Thymus (tissue), 11 donors: ENCODE data around the gene SIK3. TPM values are rescaled to one million over a fixed set of nuclear protein-coding genes. Genes with fewer than 3 reads are reported as not detected.
"Not testable (repeated sequence)": the region's sequence is repeated elsewhere in the genome, so short reads cannot be mapped to it uniquely, and the experiment has no call there.

Experiments
- DNase-seq, 9 donors: peaks; one replicate each; pipeline ENCODE4 v3.0.0-alpha.2; 2013; ENCODE audit warnings: low spot score in 9 of 9, low read depth in 6 of 9, missing footprints in 1 of 9
- H3K27ac ChIP-seq, 2 donors: one replicate each; pipeline ENCODE4 v1.5.1; 2013; ENCODE audit warnings: control low read depth in 1 of 2, low read depth in 1 of 2, low read length in 1 of 2, mild to moderate bottlenecking in 1 of 2, moderate library complexity in 1 of 2
- H3K27me3 ChIP-seq, 2 donors: one replicate each; pipeline ENCODE4 v1.5.1; 2013; ENCODE audit warnings: low read length in 1 of 2; ENCODE audit not compliant: control insufficient read depth in 2 of 2, insufficient read depth in 1 of 2
- H3K36me3 ChIP-seq, 2 donors: one replicate each; pipeline ENCODE4 v1.5.1; 2013; ENCODE audit warnings: low read length in 1 of 2, mild to moderate bottlenecking in 1 of 2, moderate library complexity in 1 of 2; ENCODE audit not compliant: control insufficient read depth in 2 of 2, insufficient read depth in 2 of 2
- H3K4me1 ChIP-seq, 2 donors: one replicate each; pipeline ENCODE4 v1.5.1; 2013; ENCODE audit warnings: low read length in 2 of 2; ENCODE audit not compliant: control insufficient read depth in 2 of 2, insufficient read depth in 2 of 2
- H3K4me3 ChIP-seq, 2 donors: one replicate each; pipeline ENCODE4 v1.5.1; 2013; ENCODE audit warnings: low read length in 2 of 2, control low read depth in 1 of 2, mild to moderate bottlenecking in 1 of 2
- H3K9me3 ChIP-seq, 2 donors: one replicate each; pipeline ENCODE4 v1.5.1; 2013; ENCODE audit warnings: low read length in 1 of 2, mild to moderate bottlenecking in 1 of 2; ENCODE audit not compliant: control insufficient read depth in 2 of 2, insufficient read depth in 1 of 2
- WGBS: extraction: QIAGEN DNeasy Blood & Tissue Kit; methylation state at CpG from one replicate; pipeline ENCODE4 v1.1.7; 2013; 5-methylcytosine and 5-hydroxymethylcytosine counted together
- polyA plus RNA-seq: library from polyadenylated mRNA; stranded (reverse); fragments of 200-250 nt; gene quantifications from one replicate; pipeline ENCODE4 v1.2.3, GENCODE V29; 2013
- total RNA-seq: library from RNA; stranded (reverse); fragments of 120-200 nt; gene quantifications from one replicate; pipeline ENCODE4 v1.2.4, GENCODE V29; 2013
- donor health status: healthy.

The SIK3 gene
- total and polyA plus RNA-seq, 2 donors: 10.3 to 12.2 TPM

DNA sequence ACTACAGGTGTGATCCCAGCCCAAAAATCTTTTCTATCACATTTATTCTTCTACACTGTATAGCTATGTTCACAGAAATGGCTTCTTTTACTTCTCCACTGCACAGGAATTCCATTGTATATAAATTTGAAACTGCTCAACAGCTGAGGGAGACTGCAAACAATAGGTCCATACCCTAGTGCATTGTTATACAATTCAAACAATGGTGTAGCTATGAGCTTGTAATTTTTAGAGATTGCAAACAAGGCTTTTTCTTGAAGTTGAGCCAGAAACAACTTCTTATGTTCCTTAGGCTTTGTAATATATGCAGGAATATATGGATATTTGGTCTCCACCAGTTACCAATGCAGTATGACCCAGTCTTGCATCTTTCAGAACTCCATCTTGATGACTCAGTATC lies 19.5 kb upstream of the SIK3 start:
- DNase-seq: no peak
- Histone ChIP-seq H3K4me3 (no peak overlapping the region), H3K36me3 (no peaks in the 10 kb centered on the region), H3K27ac (no peak overlapping the region), H3K9me3 (no peaks in the 10 kb centered on the region), H3K4me1 (no peaks in the 10 kb centered on the region), H3K27me3 (no peaks in the 10 kb centered on the region)

DNA sequence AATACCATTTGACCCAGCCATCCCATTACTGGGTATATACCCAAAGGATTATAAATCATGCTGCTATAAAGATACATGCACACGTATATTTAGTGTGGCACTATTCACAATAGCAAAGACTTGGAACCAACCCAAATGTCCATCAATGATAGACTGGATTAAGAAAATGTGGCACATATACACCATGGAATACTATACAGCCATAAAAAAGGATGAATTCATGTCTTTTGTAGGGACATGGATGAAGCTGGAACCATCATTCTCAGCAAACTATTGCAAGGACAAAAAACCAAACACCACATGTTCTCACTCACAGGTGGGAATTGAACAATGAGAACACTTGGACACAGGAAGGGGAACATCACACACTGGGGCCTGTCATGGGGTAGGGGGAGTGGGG lies 14.7 kb upstream of the SIK3 start:
- not testable (repeated sequence) for H3K4me3 ChIP-seq, DNase-seq, H3K27ac ChIP-seq, H3K27me3 ChIP-seq, H3K9me3 ChIP-seq, H3K36me3 ChIP-seq, H3K4me1 ChIP-seq
- 90% methylated on average over 1 of the region's 1 CpG for WGBS

DNA sequence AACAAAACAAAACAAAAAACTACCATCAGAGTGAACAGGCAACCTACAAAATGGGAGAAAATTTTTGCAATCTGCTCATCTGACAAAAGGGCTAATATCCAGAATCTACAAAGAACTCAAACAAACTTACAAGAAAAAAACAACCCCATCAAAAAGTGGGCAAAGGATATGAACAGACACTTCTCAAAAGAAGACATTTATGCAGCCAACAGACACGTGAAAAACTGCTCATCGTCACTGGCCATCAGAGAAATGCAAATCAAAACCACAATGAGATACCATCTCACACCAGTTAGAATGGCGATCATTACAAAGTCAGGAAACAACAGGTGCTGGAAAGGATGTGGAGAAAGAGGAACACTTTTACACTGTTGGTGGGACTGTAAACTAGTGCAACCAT lies 14.3 kb upstream of the SIK3 start:
- 8% methylated on average over 3 of the region's 3 CpGs for WGBS
- not testable (repeated sequence) for H3K27ac ChIP-seq, H3K36me3 ChIP-seq, H3K4me3 ChIP-seq, H3K9me3 ChIP-seq, H3K4me1 ChIP-seq, DNase-seq, H3K27me3 ChIP-seq

DNA sequence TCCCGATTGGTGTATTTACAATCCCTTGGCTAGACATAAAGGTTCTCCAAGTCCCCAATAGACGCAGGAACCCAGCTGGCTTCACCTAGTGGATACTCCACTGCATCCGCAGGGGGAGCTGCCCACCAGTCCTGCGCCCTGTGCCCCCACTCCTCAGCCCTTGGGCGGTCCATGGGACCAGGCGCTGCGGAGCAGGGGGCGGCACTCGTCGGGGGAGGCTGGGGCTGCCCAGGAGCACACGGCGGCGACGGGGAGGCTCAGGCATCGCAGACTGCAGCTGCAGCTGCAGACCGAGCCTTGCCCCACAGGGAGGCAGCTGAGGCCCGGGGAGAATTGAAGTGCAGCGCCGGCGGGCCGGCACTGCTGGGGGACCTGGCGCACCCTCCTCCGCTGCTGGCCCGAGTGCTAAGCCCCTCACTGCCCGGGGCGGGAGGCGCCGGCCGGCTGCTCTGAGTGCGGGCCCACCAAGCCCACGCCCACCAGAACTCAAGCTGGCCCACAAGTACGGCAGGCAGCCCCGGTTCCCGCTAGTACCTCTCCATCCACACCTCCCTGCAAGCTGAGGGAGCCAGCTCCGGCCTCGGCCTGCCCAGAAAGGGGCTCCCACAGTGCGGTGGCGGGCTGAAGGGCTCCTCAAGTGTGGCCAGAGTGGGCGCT lies 12.2 kb upstream of the SIK3 start:
- Histone ChIP-seq H3K4me1 (no peaks in the 10 kb centered on the region), H3K36me3 (no peaks in the 10 kb centered on the region), H3K27me3 (no peaks in the 10 kb centered on the region), H3K4me3 (no peak overlapping the region), H3K27ac (no peak overlapping the region), H3K9me3 (peaks cover 0 to 10% of the 10 kb centered on the region in 2 donors)
- 97% methylated on average over 39 of the region's 39 CpGs for WGBS
- no peak for DNase-seq

DNA sequence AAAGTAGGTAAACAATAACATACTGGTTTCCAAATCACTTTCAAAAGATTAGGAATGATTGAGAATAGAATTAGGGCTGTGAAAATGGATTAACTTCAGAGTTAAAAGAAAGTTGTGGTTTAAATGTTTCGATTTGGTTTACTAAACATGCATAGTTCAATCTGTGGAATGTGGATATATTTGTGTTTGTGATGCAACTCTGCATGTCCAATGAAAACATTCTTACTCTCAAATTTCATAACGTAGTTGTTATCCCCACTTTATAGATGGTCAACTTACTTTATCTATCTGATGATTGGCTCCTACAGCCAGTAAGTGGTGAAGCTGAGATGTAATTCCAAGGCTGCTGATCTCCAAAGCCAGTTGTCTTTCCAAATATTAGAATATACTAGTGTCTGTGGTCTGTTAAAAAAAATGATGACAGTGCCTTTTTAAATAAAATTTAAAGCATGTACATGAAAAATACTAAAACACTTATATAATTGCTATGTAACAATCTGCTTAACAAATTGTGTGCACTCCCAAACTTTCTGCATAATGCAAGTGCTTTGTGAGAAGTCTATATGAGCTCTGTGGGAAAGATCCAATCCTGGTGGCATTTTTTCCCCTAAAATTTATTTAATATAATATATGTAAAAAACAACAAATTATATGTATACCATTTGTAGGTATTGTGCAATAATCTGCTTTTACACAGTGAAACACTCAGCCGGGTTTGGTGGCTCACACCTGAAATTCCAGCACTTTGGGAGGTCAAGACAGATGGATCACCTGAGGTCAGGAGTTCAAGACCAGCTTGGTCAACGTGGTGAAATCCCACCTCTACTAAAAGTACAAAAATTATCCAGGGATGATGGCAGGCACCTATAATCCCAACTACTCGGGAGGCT lies 9.7 kb upstream of the SIK3 start:
- peaks cover 0 to 10% of the 10 kb centered on the region in 2 donors for H3K9me3 ChIP-seq
- no peaks in the 10 kb centered on the region for H3K27me3 ChIP-seq
- no peak overlapping the region for H3K4me3 ChIP-seq
- no peak overlapping the region for H3K27ac ChIP-seq
- no peaks in the 10 kb centered on the region for H3K36me3 ChIP-seq
- no peaks in the 10 kb centered on the region for H3K4me1 ChIP-seq
- 93% methylated on average over 5 of the region's 5 CpGs for WGBS
- no peak for DNase-seq

DNA sequence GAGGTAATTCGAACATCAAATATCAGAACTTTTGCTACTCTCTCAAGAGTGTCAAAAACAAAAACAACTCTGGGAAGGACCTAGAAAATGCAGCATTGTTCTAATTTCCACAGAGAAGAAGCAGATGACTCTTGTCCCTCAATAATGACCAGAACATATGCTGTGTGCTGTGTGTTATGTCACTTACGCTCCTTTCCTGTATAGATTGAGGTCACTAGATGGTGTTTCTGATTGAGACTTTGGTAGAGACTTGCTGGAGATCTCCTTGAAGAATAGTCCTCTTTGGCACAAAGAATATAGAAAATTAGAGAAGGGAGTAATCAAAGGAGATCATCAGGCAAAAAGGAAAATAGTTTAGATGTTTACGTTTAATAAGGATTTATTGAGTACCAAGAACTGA lies 2.3 kb upstream of the SIK3 start:
- no peak for DNase-seq

DNA sequence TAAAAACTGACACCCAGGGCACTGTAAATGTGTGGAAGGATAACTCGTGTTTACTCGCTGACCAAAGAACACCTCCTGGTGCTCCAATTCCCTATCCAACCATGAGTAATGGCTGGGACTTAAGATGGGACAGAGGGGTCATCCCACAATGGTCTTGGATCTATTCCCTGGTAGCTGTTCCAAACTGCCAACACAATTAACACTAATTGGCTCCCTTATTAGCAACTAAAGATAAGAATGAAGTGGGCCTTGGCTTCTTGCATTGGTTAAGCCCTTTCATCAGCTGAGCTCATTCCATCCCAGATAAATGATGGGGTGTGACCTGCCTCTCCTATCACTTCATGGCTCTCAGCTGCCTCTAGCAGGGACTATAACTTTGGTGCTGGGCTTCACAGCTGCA lies 1.5 kb upstream of the SIK3 start:
- Histone ChIP-seq H3K27me3 (no peaks in the 10 kb centered on the region), H3K4me3 (no peak overlapping the region), H3K27ac (no peak overlapping the region), H3K4me1 (peaks cover 28 to 35% of the 10 kb centered on the region in 2 donors), H3K9me3 (no peaks in the 10 kb centered on the region), H3K36me3 (no peaks in the 10 kb centered on the region)
- no peak for DNase-seq
- WGBS: 95% methylated on average over 2 of the region's 2 CpGs

More for the DNA sequence above, 2.3 kb upstream of the SIK3 start:
- H3K27ac ChIP-seq: no peak overlapping the region
- 97% methylated on average over 3 of the region's 3 CpGs for WGBS
- H3K4me3 ChIP-seq: no peak overlapping the region
- no peaks in the 10 kb centered on the region for H3K36me3 ChIP-seq
- H3K4me1 ChIP-seq: peaks cover 20 to 28% of the 10 kb centered on the region in 2 donors
- H3K9me3 ChIP-seq: no peaks in the 10 kb centered on the region
- H3K27me3 ChIP-seq: no peaks in the 10 kb centered on the region

DNA sequence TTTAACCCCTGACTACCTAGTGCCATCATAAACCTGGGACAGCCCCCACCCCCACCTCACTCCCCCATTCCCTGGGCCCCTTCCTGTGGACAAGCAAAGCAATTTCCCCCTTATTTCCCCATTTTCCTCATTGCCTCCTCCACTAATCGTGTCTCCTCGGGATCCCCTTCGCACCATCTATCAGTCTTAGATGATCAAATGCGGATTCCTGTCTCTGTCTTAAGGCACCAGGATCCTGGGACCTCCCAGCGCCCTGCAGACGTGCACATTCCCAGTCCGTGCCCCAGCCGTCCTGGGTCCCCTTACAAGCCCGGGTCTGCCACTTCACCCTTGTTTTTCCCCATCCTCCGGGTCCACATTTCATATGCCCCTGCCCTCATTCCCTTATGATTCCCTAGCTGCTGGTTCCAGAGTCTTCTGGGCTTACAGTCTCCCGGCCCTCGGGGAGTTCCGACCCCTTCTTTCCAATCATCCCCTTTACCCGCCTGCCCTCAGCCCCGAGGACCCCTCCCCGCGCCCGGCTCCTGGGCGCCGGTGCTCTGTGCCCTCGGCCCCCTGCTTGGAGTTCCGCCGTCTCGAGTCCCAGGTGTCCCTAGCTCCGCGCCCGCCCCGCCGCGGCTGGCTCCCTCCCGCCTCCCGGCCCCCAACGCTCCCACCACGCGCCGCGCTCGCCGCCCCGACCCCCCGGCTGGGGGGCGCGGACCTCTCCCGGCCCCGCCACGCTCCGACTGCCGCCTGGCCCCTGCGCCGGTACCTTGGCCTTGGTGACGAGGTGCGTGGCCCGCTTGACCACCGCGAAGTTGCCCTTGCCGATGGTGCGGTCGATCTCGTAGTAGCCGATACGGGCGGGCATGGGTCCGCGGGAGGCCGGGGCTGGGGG lies 599 bp downstream of the SIK3 start:
- DNase-seq: peak in 2 of 9 donors; percentile 50 to 61
- Histone ChIP-seq H3K4me1 (peaks cover 33 to 41% of the 10 kb centered on the region in 2 donors), H3K36me3 (no peaks in the 10 kb centered on the region), H3K9me3 (no peaks in the 10 kb centered on the region), H3K27ac (peak overlapping the region; percentile 90 to 96), H3K27me3 (no peaks in the 10 kb centered on the region), H3K4me3 (peak overlapping the region; percentile 89 to 94)
- WGBS: under 1% methylated on average over 65 of the region's 65 CpGs

DNA sequence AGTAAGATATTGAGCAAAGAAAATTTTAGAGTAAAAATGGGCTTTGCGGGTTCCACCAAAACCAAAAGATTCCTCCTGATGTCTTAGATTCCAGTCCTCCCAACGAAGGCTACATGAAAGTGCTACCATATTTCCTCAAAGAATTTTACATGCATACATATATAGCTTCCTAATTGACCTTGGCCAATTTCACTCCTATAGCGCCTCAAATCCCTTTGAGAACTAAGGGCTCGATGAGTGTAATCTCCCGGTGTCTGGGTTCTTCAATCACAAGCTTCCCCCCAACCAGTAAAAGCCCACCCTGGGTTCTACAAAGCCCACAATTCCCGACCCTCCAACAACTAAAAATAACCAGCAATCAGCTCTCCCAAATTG lies 1.2 kb downstream of the SIK3 start:
- peaks cover 0 to 2% of the 10 kb centered on the region in 2 donors for H3K36me3 ChIP-seq
- H3K27me3 ChIP-seq: no peaks in the 10 kb centered on the region
- no peak for DNase-seq
- no peaks in the 10 kb centered on the region for H3K9me3 ChIP-seq
- H3K27ac ChIP-seq: peak overlapping the region; percentile 90 to 96
- WGBS: 27% methylated on average over 6 of the region's 6 CpGs
- peaks cover 35 to 41% of the 10 kb centered on the region in 2 donors for H3K4me1 ChIP-seq
- H3K4me3 ChIP-seq: peak overlapping the region; percentile 89 to 94
